ENCODE measurements around the gene TSHR. TPM values are rescaled to one million over a fixed set of nuclear protein-coding genes. Genes with fewer than 3 reads are reported as not detected.
"Not testable (repeated sequence)": the region's sequence is repeated elsewhere in the genome, so short reads cannot be mapped to it uniquely, and the experiment has no call there.

TSHR gene
- total RNA-seq, 1 donor from 2014 or later, result 1.9 TPM

DNA sequence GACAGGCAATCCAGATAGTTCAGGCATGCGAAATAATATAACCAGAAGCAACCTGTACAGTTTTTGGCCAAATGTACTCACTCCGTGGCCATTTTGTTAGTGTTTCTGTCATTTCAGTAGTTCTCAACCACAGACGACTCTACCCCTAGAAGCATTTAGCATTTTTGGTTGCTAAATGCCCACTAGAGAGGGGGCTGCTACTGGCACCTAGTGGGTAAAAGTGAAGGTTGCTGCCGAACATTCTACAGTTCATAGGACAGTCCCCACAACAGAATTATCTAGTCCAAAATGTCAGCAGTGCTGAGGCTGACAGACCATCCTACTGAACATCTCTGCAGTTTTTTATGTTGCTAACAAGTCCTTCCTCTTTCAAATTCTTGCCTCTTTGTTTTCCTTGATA lies 107.4 kb downstream of the TSHR start:
- intact Hi-C loops (cut with micrococcal nuclease), result loop anchor here (2.0 kb wide), 1 partner anchor 108 kb away; the partner anchor contains the start of gene TSHR

DNA sequence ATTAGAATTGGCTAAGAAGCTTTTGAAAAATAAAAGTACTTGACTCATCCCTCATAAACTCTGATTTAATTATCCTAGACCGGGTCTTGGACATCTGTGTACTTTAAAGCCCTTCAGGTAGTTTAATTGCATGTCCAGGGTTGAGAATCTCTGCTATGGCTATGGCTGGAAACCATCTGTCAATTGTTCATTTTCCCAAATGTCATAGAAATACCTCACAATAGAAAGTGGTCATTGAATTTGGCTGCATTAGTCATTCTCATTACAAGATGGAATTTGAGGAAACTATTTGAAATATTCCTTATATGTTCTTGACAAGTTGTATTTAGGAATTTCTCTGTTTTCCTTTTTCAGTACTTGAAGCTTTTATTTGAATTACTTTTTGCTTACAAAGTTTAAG lies 111.3 kb downstream of the TSHR start:
- intact Hi-C loops (cut with micrococcal nuclease), result no loop called here

DNA sequence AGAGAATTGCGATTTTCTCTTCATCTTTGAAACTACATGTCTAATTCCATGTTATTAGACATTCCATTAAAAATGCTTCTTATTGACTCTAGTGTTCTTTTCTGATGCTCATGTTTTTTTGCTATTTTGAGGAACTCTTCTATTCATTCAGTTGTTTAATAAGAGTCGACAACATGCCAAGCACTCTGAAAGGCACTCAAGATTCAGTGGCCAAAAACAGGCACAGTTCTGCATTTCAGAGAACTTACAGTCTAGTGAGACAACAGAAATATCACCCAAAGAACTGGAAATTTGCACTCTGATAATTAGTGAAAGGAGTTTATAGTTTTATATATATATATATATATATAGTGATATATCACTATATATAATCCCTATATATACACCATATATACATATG lies 111.7 kb downstream of the TSHR start:
- intact Hi-C loops (cut with micrococcal nuclease), result no loop called here

DNA sequence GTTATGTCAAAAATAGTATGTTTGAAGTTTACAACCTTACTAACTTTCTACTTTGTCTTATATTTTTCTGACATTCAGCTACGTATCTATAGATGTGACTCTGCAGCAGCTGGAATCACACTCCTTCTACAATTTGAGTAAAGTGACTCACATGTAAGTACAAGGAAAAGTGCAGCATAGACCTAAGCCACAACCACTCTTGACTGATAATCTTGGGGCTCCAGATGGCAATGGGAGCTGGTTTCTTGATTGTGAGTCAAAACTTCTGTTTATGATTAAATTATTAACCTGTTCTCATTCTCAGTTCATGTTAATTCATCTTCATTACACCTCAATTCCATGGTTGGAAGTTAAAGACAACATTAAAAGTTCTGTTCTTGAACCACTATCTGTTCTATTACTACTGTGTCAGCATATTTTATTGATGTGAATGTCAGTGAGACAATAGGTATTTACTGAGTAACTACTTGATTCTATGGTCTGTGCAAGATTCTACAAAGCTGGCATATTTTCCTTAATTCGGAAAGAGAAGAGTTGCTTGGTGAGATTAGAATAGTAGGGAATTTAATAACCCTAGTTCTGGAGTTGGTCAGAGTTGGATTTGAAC lies 112.9 kb downstream of the TSHR start:
- intact Hi-C loops (cut with micrococcal nuclease), result no loop called here

DNA sequence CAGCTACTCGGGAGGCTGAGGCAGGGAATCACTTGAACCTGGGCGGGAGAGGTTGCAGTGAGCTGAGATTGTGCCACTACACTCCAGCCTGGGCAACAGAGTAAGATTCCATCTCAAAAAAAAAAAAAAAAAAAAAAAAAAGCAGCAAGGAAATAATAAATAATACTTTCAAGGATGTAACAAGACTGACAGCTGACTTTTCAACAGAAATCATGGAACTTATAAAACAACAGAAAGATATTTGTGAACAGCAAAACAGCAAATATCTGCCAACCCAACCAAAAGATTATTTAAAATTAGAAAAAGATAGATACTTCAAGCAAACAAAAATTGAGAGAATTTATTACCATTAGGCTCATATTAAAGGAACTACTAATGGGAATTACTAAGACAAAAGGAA lies 115.1 kb downstream of the TSHR start:
- intact Hi-C loops (cut with micrococcal nuclease), result no loop called here

DNA sequence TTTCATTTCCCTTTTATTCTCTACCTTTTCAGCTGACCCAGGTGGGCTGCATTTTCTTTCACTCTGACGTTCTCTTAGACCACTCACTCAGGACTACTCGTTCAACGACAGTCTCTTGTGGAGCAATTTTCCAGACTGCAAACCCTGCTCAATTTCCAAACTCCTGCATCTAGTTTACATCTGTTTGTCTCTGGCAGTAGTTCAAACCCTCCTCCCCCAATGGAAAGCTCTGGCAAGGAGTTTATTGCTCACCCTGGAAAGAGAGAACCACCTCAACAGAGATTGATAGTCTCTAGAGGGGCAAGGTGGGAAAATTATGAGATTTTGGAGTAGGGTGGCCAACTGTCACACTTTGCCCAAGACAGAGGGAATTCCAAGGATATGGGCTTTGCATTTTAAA lies 130.2 kb downstream of the TSHR start:
- intact Hi-C loops (cut with micrococcal nuclease), result no loop called here

DNA sequence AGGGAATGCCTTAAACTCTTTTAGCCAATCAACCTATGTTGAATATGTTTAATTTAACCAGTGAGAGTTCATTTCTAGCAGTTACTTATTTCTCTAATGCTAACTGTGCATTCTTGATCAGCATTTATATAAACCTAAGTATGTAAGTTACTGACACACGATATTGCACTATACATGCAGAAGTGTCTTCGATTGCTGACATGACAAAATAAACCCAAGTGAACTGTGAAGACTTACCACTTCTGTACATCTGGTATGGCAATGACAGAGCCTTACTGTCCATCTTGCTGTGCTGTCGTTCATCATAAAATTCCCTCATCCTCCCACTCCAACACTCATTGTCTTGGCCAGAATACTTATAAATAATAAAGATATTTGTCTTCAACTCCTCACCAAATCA lies 131.8 kb downstream of the TSHR start:
- intact Hi-C loops (cut with micrococcal nuclease), result no loop called here

DNA sequence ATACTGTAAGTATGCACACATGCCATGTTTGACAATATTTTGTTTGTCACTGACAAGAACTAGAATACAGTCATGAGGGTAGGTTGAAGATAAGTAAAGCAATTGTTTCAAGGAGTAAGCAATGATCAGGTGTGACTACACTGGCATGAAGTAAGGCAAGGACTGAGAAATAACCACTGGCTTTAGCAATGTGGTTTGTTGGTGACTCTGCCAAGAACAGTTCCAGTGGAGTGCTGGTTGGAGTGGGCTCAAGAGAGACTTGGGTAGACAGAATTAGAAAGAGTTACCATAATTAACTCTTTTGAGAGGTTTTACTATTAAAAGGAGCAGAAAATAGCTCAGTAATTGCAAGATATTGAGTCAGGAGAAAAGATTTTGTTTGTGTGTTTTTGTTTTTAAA lies 135.7 kb downstream of the TSHR start:
- intact Hi-C loops (cut with micrococcal nuclease), result no loop called here

DNA sequence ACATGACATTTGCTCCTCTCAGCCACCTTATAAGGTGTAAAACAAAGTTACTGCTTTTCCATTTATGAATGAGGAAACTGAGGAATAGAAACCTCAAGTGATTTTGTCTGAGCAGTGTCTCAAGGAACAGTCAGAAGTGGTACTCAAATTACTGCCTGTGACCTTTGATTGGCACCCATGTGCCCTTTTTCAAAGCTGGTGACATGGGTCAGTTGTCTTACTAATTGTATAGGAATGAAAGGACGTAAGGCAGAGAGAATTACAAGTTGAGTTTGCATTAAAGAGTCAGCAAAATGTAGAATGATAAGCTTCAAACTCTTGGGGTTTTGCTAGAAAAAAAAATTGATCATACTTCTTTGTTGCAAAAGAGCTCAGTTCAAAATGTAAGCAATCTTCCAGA lies 136.2 kb downstream of the TSHR start:
- intact Hi-C loops (cut with micrococcal nuclease), result no loop called here

DNA sequence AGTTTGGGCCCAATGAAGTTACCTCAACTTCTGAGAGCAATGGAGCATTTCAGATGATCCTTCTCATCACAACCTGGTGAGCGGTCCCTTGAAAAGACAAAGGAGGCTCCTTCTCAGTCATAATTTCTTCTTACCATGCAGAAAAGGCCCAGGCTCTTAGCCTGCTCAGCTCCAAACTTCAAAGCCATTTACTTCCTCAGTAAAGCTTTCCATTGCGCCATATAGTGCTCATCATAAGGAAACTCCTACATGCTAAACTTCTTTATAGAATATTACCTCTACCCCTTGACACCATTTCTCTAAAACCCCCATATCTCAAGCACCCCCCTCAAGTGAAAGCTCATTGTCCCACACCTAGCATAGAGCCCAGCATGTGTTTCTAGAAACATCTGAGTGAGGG lies 138.2 kb downstream of the TSHR start:
- intact Hi-C loops (cut with micrococcal nuclease), result no loop called here

DNA sequence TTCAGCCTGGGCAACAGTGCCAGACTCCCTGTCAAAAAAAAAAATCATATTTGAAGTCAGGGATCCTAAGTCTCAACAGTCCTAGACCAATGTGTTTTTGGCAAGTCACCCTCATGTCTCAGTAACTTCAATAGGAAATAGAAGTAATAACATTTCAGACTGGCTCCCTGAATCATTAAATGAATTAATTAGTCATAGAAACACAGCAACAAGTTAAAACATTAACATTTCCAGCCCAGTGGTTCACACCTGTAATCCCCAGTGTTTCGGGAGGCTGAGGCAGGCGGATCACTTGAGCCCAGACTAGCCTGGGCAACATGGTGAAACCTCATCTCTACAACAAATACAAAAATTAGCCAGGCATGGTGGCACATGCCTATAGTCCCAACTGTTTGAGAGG lies 140.1 kb downstream of the TSHR start:
- intact Hi-C loops (cut with micrococcal nuclease), result no loop called here

DNA sequence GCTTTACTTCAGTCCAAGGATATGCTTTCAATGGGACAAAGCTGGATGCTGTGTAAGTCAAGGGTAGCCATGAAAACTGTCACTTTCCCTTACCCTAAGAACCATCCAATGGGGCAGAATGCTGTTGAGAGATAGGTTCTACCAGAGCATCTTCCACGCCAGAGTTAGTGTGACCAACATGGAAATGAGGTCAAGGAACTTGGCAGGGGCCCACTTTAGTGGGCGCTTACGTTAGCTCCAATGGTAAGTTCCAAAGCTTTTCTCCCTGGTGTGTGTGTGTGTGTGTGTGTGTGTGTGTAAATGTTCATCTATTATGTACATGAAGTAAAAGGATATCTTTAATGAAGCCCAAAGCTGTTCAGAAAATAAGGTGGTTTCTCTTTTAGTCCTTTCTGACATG lies 141.2 kb downstream of the TSHR start:
- intact Hi-C loops (cut with micrococcal nuclease), result no loop called here

DNA sequence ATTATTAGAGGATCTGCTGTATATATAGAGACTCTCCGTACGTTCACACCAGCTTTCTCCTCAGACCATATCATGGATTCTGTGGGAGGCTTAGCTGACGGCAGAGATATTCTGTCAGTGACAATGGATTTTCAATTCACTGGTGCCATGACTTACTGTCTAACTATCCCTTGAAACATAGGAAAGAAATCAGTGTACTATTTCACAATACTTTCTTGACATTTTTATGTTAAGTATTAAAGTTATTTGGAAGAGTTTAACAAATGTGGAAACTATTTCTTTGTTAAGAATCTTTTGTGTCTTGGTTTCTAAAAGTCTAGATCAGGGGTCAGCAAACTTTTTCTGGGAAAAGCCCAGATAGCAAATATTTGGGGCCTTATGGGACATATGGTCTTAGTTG lies 146.8 kb downstream of the TSHR start:
- intact Hi-C loops (cut with micrococcal nuclease), result no loop called here

DNA sequence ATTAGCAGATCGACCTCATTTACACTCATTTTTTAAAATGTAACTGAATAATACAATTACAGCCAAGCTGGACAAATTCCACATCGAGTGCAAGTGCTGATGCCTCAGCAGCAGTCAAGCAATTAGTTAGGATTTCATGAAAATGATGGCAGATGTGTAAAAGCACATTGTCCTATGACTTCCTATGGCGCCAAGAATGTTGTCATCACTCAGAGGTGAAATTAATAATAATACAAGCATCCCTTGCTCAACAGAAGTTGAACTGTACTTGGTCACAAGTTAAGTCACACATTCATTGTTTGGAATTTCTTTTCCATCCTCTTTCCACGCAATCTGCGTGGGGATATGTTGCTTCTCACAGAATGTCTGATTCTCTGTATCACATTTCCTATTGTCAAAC lies 148.0 kb downstream of the TSHR start:
- intact Hi-C loops (cut with micrococcal nuclease), result no loop called here

DNA sequence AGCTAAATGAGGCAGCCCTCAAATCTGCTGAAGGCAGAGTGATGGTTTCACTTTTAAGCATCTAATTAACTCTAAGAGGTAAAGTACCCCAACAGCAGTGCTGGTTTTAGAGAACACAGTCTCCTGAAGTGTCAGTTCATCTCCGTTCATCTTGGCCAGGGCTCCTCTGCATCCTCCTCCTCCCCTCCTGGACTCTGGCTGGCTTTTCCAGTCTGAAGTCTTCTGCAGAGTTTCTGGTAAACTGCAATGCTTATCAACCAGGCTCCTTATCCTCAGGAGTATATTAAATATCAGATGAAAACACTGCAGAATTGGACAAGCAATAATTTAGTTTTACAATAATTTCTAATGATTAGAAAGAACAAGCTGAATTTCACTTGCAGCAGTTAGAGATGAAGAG lies 150.0 kb downstream of the TSHR start:
- intact Hi-C loops (cut with micrococcal nuclease), result no loop called here

DNA sequence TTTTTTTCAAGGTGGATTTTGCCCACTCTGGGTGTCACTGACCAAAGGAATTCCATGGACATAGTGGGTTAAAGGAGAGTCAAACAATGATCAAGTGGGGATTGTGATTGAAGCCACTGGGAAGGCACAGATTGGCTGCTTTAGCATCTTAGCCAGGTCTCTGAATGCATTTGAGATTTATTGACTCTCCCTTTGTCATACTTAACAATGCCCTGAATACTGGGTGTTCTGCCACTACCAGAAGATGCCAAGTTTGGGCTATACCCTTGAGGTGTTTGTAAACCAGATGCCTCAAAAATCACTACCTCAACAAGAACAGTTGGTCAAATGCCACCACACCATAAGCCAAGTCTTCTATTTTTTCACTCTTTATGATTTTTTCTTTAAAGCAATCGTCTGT lies 150.5 kb downstream of the TSHR start:
- intact Hi-C loops (cut with micrococcal nuclease), result no loop called here

DNA sequence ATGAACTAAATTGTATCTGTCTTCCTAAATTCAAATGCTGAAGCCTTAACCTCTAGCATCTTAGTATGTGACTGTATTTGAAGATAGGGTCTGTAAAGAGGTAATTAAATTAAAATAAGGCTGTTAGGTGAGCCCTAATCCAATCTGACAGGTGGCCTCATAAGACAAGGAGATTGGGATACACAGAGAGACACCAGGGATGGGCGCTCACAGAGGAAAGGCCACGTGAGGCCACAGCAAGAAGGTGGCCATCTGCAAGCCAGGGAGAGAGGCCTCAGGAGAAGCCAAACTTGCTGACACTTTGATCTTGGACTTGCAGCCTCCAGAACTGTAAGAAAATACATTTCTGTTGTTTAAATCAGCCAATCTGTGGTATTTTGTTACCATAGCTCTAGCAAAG lies 154.8 kb downstream of the TSHR start:
- intact Hi-C loops (cut with micrococcal nuclease), result no loop called here

DNA sequence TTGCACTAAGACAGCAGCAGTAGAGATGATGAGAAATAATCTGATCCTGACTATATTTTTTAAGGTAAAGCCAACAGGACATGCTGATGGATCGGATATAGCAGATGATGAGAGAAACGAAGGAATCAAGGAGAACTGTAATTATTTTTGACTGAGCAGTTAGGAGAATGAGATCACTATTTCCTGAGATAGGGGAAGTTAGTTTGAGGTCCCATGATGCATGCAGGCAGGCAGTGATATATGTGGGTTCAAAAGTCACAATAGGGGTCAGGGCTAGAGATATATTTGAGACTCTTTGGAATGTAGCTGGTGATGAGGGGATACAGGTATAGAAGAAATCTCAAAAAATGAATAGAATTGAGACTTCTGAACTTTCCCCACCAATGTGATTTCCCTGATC lies 157.8 kb downstream of the TSHR start:
- intact Hi-C loops (cut with micrococcal nuclease), result no loop called here

DNA sequence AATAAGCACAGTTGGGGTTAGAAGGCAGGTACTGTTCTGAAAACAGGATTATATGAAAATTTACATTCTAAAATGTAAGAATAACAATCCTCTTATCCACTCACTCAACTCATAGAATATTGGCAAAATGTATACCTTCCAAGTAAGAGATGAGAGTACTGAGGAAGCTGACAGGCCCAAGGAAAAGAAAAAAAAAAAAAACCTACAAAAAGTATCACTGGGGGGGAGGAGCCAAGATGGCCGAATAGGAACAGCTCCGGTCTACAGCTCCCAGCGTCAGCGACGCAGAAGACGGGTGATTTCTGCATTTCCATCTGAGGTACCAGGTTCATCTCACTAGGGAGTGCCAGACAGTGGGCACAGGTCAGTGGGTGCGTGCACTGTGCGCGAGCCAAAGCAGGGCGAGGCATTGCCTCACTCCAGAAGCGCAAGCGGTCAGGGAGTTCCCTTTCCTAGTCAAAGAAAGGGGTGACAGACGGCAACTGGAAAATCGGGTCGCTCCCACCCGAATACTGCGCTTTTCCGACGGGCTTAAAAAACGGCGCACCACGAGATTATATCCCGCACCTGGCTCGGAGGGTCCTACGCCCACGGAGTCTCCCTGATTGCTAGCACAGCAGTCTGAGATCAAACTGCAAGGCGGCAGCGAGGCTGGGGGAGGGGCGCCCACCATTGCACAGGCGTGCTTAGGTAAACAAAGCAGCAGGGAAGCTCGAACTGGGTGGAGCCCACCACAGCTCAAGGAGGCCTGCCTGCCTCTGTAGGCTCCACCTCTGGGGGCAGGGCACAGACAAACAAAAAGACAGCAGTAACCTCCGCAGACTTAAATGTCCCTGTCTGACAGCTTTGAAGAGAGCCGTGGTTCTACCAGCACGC lies 158.8 kb downstream of the TSHR start:
- intact Hi-C loops (cut with micrococcal nuclease), result not testable (repeated sequence)

DNA sequence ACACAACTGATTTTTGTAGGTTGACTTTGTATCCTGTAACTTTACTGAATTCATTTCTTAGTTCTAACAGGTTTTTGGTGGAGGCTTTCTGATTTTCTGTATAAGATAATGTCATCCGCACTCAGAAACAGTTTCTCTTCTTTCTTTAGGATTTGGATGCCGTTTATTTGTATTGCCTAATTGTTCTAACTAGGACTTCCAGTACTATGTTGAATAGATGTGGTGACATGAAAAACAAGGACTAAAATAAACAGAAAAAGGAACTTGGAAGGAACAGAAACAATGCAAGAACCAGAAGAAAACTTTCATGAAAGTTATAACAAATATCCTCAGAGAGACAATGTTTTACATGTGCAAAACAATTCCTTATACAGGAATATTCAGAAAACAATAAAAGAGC lies 165.1 kb downstream of the TSHR start:
- intact Hi-C loops (cut with micrococcal nuclease), result no loop called here

DNA sequence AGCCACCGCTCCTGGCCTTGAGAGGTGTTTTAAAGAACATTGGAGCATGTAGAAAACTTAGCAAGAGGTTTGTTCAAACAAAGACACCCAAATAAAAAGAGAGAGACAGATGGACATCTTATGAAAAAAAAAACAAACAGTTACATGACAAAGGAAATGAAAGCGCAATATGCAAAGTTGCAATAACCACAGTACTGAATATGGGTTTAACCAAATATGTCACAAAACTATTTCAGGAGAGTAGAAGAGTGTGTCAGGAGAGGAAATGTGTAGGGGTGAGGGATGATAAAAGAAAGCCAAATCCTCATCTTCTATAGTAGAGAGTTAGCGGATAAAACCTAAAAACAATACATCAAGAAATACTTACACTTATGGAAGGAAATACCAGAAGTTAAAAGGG lies 166.9 kb downstream of the TSHR start:
- intact Hi-C loops (cut with micrococcal nuclease), result no loop called here

DNA sequence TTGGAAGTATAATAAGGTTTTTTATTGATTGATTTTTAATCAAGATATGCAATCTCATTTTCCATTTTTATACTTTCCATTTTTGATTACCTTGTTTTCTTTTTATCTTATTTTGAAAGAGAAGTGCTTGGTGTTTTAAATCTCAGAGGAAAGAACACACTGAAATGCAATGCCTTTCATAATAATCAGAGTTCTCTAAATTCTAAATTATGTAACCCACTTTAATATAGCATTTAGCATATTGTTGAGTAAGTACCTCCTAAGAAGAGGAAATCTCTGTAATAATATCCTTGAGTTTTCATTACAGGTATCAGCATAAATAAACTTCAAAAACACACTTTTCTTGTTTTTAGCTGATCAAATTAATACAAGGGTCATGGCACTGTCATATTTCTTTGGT lies 168.4 kb downstream of the TSHR start:
- intact Hi-C loops (cut with micrococcal nuclease), result no loop called here

DNA sequence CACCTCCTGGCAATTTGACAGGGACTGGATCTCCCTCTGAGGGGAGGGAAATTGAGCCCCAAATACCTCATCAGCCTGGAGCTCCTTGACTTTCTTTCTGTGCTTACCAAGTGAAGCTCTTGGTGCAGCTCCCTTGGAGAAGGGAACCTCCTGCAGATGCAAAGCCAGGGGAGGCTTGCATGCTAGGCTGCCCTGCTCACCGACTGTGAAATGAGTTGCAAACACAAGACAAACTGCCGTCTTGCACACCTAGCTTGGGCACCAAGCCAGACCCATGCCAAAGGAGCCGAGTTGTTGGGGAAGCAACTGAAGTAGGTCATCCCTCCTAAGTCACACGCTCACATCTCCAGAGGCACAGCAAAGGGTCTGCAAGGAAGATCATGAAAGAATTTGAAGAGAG lies 170.1 kb downstream of the TSHR start:
- intact Hi-C loops (cut with micrococcal nuclease), result no loop called here
